T-helper 17 cell (primary cell): ENCODE measurements around the gene CTDSPL. TPM values are rescaled to one million over a fixed set of nuclear protein-coding genes. Genes with fewer than 3 reads are reported as not detected.

Source experiments
- ATAC-seq: fragments of 150-1000 bp; cut with Tn5 transposase; 2 replicates; pipeline ENCODE4 v1.10.0; 2021; ENCODE audit warnings: mild to moderate bottlenecking, moderate library complexity
- DNase-seq, 3 donors: peaks; one replicate each; pipeline versions ENCODE4 v3.0.0 to v3.0.0-alpha.2; 2020 to 2021
- H3K9me3 ChIP-seq: one replicate; pipeline ENCODE4 v1.7.0; 2013; ENCODE audit warnings: low read length, mild to moderate bottlenecking; ENCODE audit not compliant: control insufficient read depth, poor library complexity, severe bottlenecking
- H3K27ac Mint-ChIP-seq: one replicate; pipeline ENCODE4 v1.8.0; 2022; ENCODE audit warnings: mild to moderate bottlenecking, moderate library complexity, mixed read lengths
- H3K27me3 Mint-ChIP-seq: one replicate; pipeline ENCODE4 v1.8.0; 2022; ENCODE audit warnings: mixed read lengths
- H3K36me3 Mint-ChIP-seq: one replicate; pipeline ENCODE4 v1.8.0; 2022; ENCODE audit warnings: low read depth, mixed read lengths
- H3K4me1 Mint-ChIP-seq: one replicate; pipeline ENCODE4 v1.8.0; 2022; ENCODE audit warnings: mild to moderate bottlenecking, mixed read lengths
- H3K4me3 Mint-ChIP-seq: one replicate; pipeline ENCODE4 v1.8.0; 2022; ENCODE audit warnings: mild to moderate bottlenecking, moderate library complexity, mixed read lengths
- total RNA-seq, 4 donors: library from RNA in 2 of 4; stranded (reverse) in 2 of 4; gene quantifications; one replicate each; pipeline ENCODE4 v1.2.3 and lab custom pipeline; 2022 to 2026

The CTDSPL gene
- total RNA-seq, 2 donors from 2014 or later, result 2.2 to 48.0 TPM

DNA sequence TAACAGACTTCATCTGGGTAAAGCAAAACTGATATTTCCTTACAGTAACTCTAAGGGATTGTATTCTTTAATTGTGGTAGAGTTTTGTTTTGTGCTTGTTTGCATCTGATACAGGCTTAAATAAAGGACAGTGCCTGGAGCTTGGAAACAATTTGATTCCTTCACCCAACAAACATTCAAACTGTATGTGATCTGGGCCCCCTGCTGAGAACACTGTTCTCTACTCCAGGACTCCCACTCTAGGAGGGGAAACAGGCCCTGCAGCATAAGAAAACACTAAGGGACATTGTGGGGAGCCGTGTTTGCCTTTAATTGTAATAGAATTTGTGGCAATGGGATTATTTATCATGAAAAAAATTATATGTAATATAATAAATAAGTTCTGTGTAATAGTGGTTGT, 56.9 kb downstream of the CTDSPL start:
- Mint-ChIP-seq H3K4me3 (no peak overlapping the region), H3K27me3 (peaks cover 4% of the 10 kb centered on the region), H3K4me1 (peaks cover 3% of the 10 kb centered on the region), H3K27ac (no peak overlapping the region), H3K36me3 (no peaks in the 10 kb centered on the region)
- DNase-seq (no peak), ATAC-seq (no peak)
- no peaks in the 10 kb centered on the region for H3K9me3 ChIP-seq

- ATAC-seq, result no peak
- Mint-ChIP-seq H3K4me1 (peaks cover 9% of the 10 kb centered on the region), H3K27ac (no peak overlapping the region), H3K4me3 (no peak overlapping the region), H3K27me3 (peaks cover 4% of the 10 kb centered on the region), H3K36me3 (no peaks in the 10 kb centered on the region)
- H3K9me3 ChIP-seq, result no peaks in the 10 kb centered on the region
- no peak for DNase-seq
Measured at GRCh38 chr3:37920156-37920699, 58.5 kb downstream of the CTDSPL start.

GRCh38 chr3:37921025-37921424, 59.3 kb downstream of the CTDSPL start:
- Mint-ChIP-seq H3K36me3 (no peaks in the 10 kb centered on the region), H3K27ac (no peak overlapping the region)

GRCh38 chr3:37922721-37923568, 61.3 kb downstream of the CTDSPL start:
- H3K9me3 ChIP-seq, result no peaks in the 10 kb centered on the region
- Mint-ChIP-seq H3K27me3 (peaks cover 6% of the 10 kb centered on the region), H3K27ac (no peak overlapping the region), H3K4me3 (no peak overlapping the region), H3K36me3 (no peaks in the 10 kb centered on the region), H3K4me1 (peaks cover 10% of the 10 kb centered on the region)
- no peak for ATAC-seq
- no peak for DNase-seq

More at GRCh38 chr3:37921025-37921424, 59.3 kb downstream of the CTDSPL start:
- DNase-seq (no peak), ATAC-seq (no peak)
- no peaks in the 10 kb centered on the region for H3K9me3 ChIP-seq
- Mint-ChIP-seq H3K4me1 (peaks cover 10% of the 10 kb centered on the region), H3K27me3 (peaks cover 4% of the 10 kb centered on the region), H3K4me3 (no peak overlapping the region)

DNA sequence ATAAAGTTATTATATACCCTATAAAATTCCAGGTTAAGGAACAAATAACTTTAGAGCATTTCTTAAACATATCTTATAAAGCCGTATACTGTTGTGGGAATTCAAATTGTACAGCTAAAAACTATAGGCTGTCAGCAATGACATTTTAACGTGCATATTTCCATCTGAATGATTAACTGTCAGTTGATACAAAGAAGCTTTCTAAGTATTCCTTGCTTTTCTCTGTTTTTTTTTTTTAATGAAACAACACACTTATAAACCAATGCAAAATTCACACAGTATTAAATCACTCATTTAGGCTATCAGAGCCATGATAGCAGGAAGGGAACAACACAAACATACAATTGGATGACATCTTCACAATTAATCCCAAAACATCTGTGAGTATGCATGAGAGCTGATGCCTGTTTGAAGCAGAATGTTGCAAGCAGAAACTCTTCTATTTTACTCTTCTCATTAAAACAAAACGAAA, 61.9 kb downstream of the CTDSPL start:
- H3K9me3 ChIP-seq, result no peaks in the 10 kb centered on the region
- Mint-ChIP-seq H3K4me1 (peaks cover 7% of the 10 kb centered on the region), H3K4me3 (no peak overlapping the region), H3K36me3 (no peaks in the 10 kb centered on the region), H3K27ac (no peak overlapping the region), H3K27me3 (peaks cover 4% of the 10 kb centered on the region)
- DNase-seq (no peak), ATAC-seq (no peak)

DNA sequence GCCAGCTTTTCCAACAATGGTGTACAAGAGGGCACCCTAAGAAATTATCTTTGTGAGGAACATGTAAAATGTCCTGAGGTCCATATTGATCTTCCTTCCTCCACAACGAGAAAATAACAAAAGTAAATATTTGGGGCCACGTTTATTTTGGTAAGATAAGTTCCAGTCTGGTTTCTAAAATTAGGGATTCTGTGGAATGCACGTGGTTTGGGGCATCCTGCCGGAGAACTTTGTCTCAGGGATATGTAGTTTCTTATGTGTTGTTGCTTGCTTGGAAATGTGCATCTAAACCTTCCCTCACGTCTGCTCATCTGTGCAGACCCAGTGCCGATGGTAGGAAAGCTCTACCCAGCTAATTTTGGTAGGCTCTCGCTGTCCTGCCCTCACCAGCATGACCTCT, 62.8 kb downstream of the CTDSPL start:
- no peak overlapping the region for H3K27ac Mint-ChIP-seq
- peaks cover 4% of the 10 kb centered on the region for H3K27me3 Mint-ChIP-seq
- peaks cover 7% of the 10 kb centered on the region for H3K4me1 Mint-ChIP-seq
- H3K36me3 Mint-ChIP-seq, result no peaks in the 10 kb centered on the region
- no peak for DNase-seq
- no peak for ATAC-seq
- no peaks in the 10 kb centered on the region for H3K9me3 ChIP-seq
- H3K4me3 Mint-ChIP-seq, result no peak overlapping the region

DNA sequence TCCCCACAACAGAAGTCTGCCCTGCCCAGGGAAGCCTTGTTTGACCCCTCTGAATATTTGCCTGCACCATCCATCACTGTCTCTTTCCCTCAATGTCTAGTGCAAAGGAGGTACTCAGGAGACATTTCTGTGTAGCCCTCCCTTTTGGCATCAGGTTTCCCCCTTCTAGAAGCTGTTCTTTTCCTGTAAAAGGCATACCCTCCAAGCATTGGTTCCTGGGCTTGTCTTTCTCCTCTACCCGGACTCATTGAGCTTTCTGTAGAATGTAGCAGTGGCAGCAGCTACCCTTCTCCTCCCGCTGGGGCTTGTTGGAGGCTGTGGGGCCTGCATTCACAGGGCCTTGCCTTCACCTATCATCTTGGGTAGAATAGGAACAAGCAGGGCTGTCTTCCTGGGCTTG, 63.5 kb downstream of the CTDSPL start:
- DNase-seq, result no peak
- Mint-ChIP-seq H3K27ac (peak overlapping the region; percentile 73), H3K36me3 (no peaks in the 10 kb centered on the region), H3K27me3 (peaks cover 4% of the 10 kb centered on the region), H3K4me1 (peaks cover 7% of the 10 kb centered on the region), H3K4me3 (no peak overlapping the region)
- ATAC-seq, result no peak
- H3K9me3 ChIP-seq, result no peaks in the 10 kb centered on the region

GRCh38 chr3:37926611-37927010, 64.9 kb downstream of the CTDSPL start:
- ATAC-seq (no peak), DNase-seq (no peak)
- no peaks in the 10 kb centered on the region for H3K9me3 ChIP-seq
- Mint-ChIP-seq H3K4me1 (peaks cover 7% of the 10 kb centered on the region), H3K36me3 (peaks cover 2% of the 10 kb centered on the region), H3K4me3 (no peak overlapping the region), H3K27me3 (peaks cover 4% of the 10 kb centered on the region), H3K27ac (no peak overlapping the region)

- H3K27ac Mint-ChIP-seq, result no peak overlapping the region
- no peaks in the 10 kb centered on the region for H3K4me1 Mint-ChIP-seq
- no peaks in the 10 kb centered on the region for H3K9me3 ChIP-seq
- peaks cover 7% of the 10 kb centered on the region for H3K27me3 Mint-ChIP-seq
- H3K4me3 Mint-ChIP-seq, result no peak overlapping the region
- peaks cover 2% of the 10 kb centered on the region for H3K36me3 Mint-ChIP-seq
- DNase-seq (no peak), ATAC-seq (no peak)
Measured at GRCh38 chr3:37930495-37930894, 68.8 kb downstream of the CTDSPL start.

DNA sequence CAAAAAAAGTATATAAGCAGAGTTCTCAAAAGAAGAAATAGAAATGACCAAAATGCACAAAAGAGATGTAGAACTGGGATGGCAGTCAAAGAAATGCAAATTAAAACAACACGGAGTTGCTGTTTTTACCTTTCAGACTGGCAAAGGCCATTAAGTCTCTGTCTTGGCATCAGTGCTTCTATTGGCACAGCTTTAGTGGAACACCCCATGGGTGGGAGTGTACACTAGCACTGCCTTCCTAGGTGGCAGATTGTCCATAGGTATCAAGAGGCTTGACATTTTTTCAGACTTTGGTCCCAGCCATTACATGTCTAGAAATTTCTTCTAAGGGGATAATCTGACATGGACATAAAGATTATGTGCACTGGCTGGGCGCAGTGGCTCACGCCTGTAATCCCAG, 70.8 kb downstream of the CTDSPL start:
- no peak overlapping the region for H3K27ac Mint-ChIP-seq
- H3K9me3 ChIP-seq, result no peaks in the 10 kb centered on the region
- peaks cover 2% of the 10 kb centered on the region for H3K36me3 Mint-ChIP-seq
- peaks cover 19% of the 10 kb centered on the region for H3K27me3 Mint-ChIP-seq
- no peak for ATAC-seq
- H3K4me1 Mint-ChIP-seq, result no peaks in the 10 kb centered on the region
- no peak for DNase-seq
- no peak overlapping the region for H3K4me3 Mint-ChIP-seq

- Mint-ChIP-seq H3K27me3 (peaks cover 18% of the 10 kb centered on the region), H3K4me1 (no peaks in the 10 kb centered on the region), H3K36me3 (peaks cover 2% of the 10 kb centered on the region), H3K27ac (no peak overlapping the region), H3K4me3 (no peak overlapping the region)
- no peak for DNase-seq
- no peaks in the 10 kb centered on the region for H3K9me3 ChIP-seq
- ATAC-seq, result no peak
Measured at GRCh38 chr3:37934631-37935289, 73.1 kb downstream of the CTDSPL start.

DNA sequence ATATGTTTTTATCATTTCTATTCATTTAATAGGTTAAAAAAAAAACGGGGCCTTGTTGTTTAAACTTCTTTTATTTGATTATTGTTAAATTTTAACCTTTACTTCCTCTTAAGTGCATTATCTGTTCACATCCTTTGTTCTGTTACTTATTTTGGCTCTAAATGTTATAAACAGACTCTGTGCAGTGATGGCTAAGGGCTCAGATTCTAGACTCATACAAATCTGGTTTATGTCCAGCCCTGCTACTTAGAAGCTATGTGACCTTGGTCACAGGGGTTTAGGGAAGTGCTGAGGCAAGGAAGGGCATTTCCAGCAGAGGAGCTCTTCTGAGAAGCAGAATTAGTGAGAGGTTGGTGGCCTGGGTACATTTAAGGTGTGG, 73.6 kb downstream of the CTDSPL start:
- no peak overlapping the region for H3K4me3 Mint-ChIP-seq
- H3K9me3 ChIP-seq, result no peaks in the 10 kb centered on the region
- peaks cover 2% of the 10 kb centered on the region for H3K36me3 Mint-ChIP-seq
- H3K27me3 Mint-ChIP-seq, result peaks cover 18% of the 10 kb centered on the region
- H3K4me1 Mint-ChIP-seq, result no peaks in the 10 kb centered on the region
- DNase-seq (no peak), ATAC-seq (no peak)
- no peak overlapping the region for H3K27ac Mint-ChIP-seq

- no peak for DNase-seq
- no peak overlapping the region for H3K4me3 Mint-ChIP-seq
Measured at GRCh38 chr3:37935756-37936666, 74.3 kb downstream of the CTDSPL start.

More at GRCh38 chr3:37935756-37936666, 74.3 kb downstream of the CTDSPL start:
- no peaks in the 10 kb centered on the region for H3K4me1 Mint-ChIP-seq
- peaks cover 18% of the 10 kb centered on the region for H3K27me3 Mint-ChIP-seq
- H3K27ac Mint-ChIP-seq, result no peak overlapping the region
- no peak for ATAC-seq
- H3K36me3 Mint-ChIP-seq, result peaks cover 2% of the 10 kb centered on the region
- H3K9me3 ChIP-seq, result no peaks in the 10 kb centered on the region
